ENCODE measurements around the gene CCL24.
"Not testable (repeated sequence)": the region's sequence is repeated elsewhere in the genome, so short reads cannot be mapped to it uniquely, and the experiment has no call there.

Gene CCL24, protein sequence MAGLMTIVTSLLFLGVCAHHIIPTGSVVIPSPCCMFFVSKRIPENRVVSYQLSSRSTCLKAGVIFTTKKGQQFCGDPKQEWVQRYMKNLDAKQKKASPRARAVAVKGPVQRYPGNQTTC

DNA sequence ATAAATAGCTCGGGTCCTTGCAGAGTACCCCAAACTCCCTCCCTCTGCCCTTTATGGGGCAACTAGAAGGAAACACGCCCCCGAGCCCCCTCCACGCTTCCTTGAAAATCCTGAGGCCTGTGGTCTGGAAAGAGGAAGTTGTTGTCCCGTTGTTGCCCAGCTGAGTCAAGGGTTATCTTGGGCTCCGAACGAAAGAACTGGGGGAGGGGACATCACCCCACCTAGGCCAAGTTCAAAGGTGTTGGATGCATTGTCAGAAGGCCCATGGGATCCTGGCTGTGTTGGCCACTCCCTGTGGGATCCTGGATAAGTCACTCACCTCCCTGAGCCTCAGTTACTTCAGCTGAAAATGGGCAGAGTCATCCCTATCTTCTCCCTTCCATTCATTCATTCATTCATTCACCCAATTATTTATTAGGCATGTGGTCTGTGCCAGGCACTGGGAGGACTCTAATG, at the start of gene CCL24:
Gene CCL24 (minus strand): TSS at position 26 of the 456 bp plus-strand sequence. CDS start 91 bp downstream, outside the sequence.
- Histone ChIP-seq H3K9ac (ENCODE audit: low read depth, low read length) (no peak within 1 kb of the TSS), H3K27me3 (ENCODE audit: control insufficient read depth, insufficient read depth, low read length) (no peaks in the 10 kb centered on the region), H3K36me3 (ENCODE audit: control insufficient read depth, insufficient read depth, low read length) (no peaks in the 10 kb centered on the region), H3K4me1 (ENCODE audit: control insufficient read depth, insufficient read depth, low read length) (no peaks in the 10 kb centered on the region), H3K9me3 (ENCODE audit: control insufficient read depth, insufficient read depth, low read length) (no peaks in the 10 kb centered on the region), H3K4me3 (ENCODE audit: low read depth, low read length) (no peak within 1 kb of the TSS)

DNA sequence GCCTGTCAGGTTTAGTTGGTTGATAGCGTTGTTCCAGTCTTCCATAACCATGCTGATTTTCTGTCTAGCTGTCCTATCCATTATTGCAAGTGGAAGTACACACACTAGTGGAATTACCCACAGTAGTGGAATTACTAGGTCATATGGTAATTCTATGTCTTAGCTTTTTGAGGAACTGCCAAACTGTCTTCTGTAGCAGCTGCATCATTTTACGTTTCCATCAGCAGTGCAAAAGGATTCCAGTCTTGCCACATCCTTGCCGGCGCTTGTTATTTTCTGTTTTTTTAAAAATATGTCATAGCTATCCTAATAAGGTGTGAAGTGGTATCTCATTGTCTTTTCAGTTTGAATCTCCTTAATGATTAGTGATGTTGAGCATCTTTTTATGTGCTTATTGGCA, 48.0 kb upstream of the CCL24 start:
- no peaks in the 10 kb centered on the region for H3K27me3 ChIP-seq (ENCODE audit: control insufficient read depth, insufficient read depth, low read length)
- no peak overlapping the region for H3K9ac ChIP-seq (ENCODE audit: low read depth, low read length)
- no peaks in the 10 kb centered on the region for H3K36me3 ChIP-seq (ENCODE audit: control insufficient read depth, insufficient read depth, low read length)
- no peaks in the 10 kb centered on the region for H3K9me3 ChIP-seq (ENCODE audit: control insufficient read depth, insufficient read depth, low read length)
- H3K4me3 ChIP-seq (ENCODE audit: low read depth, low read length): no peak overlapping the region
- no peaks in the 10 kb centered on the region for H3K4me1 ChIP-seq (ENCODE audit: control insufficient read depth, insufficient read depth, low read length)

DNA sequence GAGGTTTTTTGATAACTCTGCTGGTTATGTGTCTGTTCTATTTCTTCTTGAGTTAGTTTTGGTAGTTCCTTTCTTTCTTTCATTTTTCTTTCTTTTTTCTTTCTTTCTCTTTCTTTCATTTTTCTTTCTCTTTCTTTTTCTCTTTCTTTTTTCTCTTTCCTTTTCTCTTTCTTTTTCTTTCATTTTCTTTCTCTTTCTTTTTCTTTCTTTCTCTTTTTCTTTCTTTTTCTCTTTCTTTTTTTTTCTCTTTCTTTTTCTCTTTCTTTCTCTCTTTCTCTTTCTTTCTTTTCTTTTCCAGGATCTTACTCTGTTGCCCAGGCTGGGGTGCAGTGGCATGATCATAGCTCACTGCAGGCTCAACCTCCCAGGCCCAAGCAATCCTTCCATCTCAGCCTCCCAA, 44.8 kb upstream of the CCL24 start:
- Histone ChIP-seq H3K36me3 (ENCODE audit: control insufficient read depth, insufficient read depth, low read length) (no peaks in the 10 kb centered on the region), H3K9ac (ENCODE audit: low read depth, low read length) (no peak overlapping the region), H3K4me1 (ENCODE audit: control insufficient read depth, insufficient read depth, low read length) (no peaks in the 10 kb centered on the region), H3K27me3 (ENCODE audit: control insufficient read depth, insufficient read depth, low read length) (no peaks in the 10 kb centered on the region), H3K9me3 (ENCODE audit: control insufficient read depth, insufficient read depth, low read length) (no peaks in the 10 kb centered on the region), H3K4me3 (ENCODE audit: low read depth, low read length) (no peak overlapping the region)

DNA sequence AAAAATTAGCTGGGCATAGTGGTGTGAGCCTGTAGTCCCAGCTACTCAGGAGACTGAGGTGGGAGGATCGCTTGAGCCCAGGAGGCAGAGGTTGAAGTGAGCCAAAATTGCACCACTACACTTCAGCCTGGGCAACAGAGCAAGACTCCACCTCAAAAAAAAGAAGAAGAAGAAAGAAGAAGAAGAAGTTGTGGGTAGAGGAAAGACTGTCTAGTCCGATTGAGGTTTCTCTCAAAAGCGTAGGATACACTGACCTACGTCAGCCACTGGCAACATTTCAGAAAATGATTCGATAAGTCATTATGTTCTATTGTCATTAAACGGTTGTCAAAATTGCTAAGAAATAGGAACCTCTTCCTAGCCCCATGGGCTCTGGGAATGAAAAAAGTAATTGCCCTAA, 42.9 kb upstream of the CCL24 start:
- Histone ChIP-seq H3K9me3 (ENCODE audit: control insufficient read depth, insufficient read depth, low read length) (no peaks in the 10 kb centered on the region), H3K27me3 (ENCODE audit: control insufficient read depth, insufficient read depth, low read length) (no peaks in the 10 kb centered on the region), H3K4me3 (ENCODE audit: low read depth, low read length) (no peak overlapping the region)

DNA sequence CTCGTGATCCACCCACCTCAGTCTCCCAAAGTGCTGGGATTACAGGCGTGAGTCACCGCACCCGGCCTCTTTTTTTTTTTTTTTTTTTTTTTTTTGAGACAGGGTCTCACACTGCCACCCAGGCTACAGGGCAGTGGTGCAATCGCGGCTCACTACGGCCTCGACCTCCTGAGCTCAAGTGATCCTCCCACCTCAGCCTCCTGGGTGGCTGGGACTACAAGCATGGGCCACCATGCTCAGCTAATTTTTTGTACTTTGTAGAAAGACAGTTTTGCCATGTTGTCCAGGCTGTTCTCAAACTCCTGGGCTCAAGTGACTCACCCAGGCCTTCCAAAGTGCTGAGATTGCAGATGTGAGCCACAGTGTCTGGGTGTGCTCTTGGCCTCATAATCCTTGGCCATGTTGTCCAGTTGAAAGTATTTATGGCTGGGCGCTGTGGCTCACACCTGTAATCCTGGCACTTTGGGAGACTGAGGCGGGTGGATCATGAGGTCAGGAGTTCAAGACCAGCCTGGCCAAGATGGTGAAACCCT, 41.3 kb upstream of the CCL24 start:
- not testable (repeated sequence) for H3K4me3 ChIP-seq (ENCODE audit: low read depth, low read length)

More for the DNA sequence above, 42.9 kb upstream of the CCL24 start:
- Histone ChIP-seq H3K4me1 (ENCODE audit: control insufficient read depth, insufficient read depth, low read length) (no peaks in the 10 kb centered on the region), H3K36me3 (ENCODE audit: control insufficient read depth, insufficient read depth, low read length) (no peaks in the 10 kb centered on the region), H3K9ac (ENCODE audit: low read depth, low read length) (no peak overlapping the region)

DNA sequence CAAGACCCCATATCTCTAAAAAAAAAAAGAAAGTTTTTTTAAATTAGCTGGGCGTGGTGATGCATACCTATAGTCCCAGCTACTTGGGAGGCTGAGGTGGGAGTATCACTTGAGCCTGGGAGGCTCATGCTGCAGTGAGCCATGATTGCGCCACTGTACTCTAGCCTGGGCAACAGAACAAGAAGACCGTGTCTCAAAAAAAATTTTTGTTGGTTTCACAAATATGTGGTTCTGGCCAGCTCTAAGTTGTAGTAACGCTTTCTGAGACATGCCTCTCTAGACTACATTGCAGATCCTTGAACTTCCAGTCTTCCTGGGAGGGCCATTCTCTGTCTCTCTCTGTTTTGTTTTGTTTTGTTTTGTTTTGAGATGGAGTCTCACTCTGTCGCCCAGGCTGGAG, 40.6 kb upstream of the CCL24 start:
- Histone ChIP-seq H3K4me1 (ENCODE audit: control insufficient read depth, insufficient read depth, low read length) (no peaks in the 10 kb centered on the region), H3K4me3 (ENCODE audit: low read depth, low read length) (no peak overlapping the region), H3K36me3 (ENCODE audit: control insufficient read depth, insufficient read depth, low read length) (no peaks in the 10 kb centered on the region), H3K9me3 (ENCODE audit: control insufficient read depth, insufficient read depth, low read length) (no peaks in the 10 kb centered on the region), H3K9ac (ENCODE audit: low read depth, low read length) (no peak overlapping the region), H3K27me3 (ENCODE audit: control insufficient read depth, insufficient read depth, low read length) (no peaks in the 10 kb centered on the region)

More for the DNA sequence above, 41.3 kb upstream of the CCL24 start:
- not testable (repeated sequence) for H3K4me1 ChIP-seq (ENCODE audit: control insufficient read depth, insufficient read depth, low read length); H3K27me3 ChIP-seq (ENCODE audit: control insufficient read depth, insufficient read depth, low read length); H3K9me3 ChIP-seq (ENCODE audit: control insufficient read depth, insufficient read depth, low read length); H3K36me3 ChIP-seq (ENCODE audit: control insufficient read depth, insufficient read depth, low read length); H3K9ac ChIP-seq (ENCODE audit: low read depth, low read length)

DNA sequence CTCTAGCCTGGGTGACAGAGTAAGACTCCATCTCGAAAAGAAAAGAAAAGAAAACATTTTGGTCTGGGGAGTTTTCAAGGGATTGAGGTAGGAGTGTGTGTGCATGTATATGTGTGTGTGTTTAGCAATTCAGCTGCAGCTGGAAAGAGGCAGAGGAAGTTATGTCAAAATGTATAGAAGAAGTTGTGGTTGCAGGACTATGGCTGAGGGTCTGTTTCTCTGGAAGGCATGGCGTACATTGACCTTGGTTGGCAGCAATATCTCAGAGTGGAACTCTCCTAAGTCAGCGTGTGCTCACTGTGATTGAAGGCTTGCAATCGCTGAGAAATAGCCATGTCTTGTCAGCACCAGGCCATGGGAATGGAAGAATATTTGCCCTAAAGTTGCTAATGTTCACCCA, 36.6 kb upstream of the CCL24 start:
- no peak overlapping the region for H3K4me3 ChIP-seq (ENCODE audit: low read depth, low read length)
- no peaks in the 10 kb centered on the region for H3K4me1 ChIP-seq (ENCODE audit: control insufficient read depth, insufficient read depth, low read length)
- H3K9ac ChIP-seq (ENCODE audit: low read depth, low read length): no peak overlapping the region
- H3K9me3 ChIP-seq (ENCODE audit: control insufficient read depth, insufficient read depth, low read length): no peaks in the 10 kb centered on the region
- no peaks in the 10 kb centered on the region for H3K36me3 ChIP-seq (ENCODE audit: control insufficient read depth, insufficient read depth, low read length)
- no peaks in the 10 kb centered on the region for H3K27me3 ChIP-seq (ENCODE audit: control insufficient read depth, insufficient read depth, low read length)

DNA sequence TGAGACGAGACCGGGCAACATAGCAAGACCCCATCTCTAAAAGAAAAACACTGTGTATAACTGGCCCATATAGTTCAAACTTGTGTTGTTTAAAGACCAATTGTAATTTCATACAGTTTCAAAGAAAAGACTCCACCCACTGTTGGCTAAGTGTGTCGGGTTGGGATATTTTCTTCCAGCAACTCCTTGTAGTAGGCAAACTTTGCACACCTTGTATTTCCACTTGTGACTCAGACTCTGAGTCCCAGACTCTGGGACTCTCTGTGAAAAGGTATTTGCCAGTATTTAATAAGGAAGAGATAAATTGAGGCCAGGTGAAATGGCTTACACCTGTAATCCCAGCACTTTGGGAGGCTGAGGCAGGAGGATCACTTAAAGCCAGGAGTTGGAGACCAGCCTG, 36.0 kb upstream of the CCL24 start:
- no peak overlapping the region for H3K4me3 ChIP-seq (ENCODE audit: low read depth, low read length)
- H3K9me3 ChIP-seq (ENCODE audit: control insufficient read depth, insufficient read depth, low read length): no peaks in the 10 kb centered on the region
- no peak overlapping the region for H3K9ac ChIP-seq (ENCODE audit: low read depth, low read length)
- no peaks in the 10 kb centered on the region for H3K27me3 ChIP-seq (ENCODE audit: control insufficient read depth, insufficient read depth, low read length)
- H3K36me3 ChIP-seq (ENCODE audit: control insufficient read depth, insufficient read depth, low read length): no peaks in the 10 kb centered on the region
- no peaks in the 10 kb centered on the region for H3K4me1 ChIP-seq (ENCODE audit: control insufficient read depth, insufficient read depth, low read length)

DNA sequence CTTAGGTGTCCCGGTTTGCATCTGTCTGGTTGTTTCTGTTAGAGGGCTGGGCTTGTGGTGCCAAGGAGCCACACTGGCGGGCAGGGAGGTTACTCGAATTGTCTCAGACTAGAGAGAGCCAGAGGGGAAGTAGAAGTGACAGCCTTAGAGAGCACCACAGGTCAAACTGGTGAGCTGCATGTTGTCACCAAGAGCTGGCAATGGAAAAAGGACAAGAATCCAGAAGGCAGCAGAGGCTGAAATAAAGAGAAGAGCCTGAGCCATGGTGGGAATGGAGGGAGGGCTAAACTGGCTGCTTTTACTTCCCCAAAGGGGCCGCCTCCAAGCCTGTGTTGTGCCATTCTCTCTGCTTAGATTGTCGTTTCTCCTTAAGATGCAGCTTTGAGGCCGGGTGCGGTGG, 34.1 kb upstream of the CCL24 start:
- H3K36me3 ChIP-seq (ENCODE audit: control insufficient read depth, insufficient read depth, low read length): no peaks in the 10 kb centered on the region
- no peak overlapping the region for H3K4me3 ChIP-seq (ENCODE audit: low read depth, low read length)
- no peaks in the 10 kb centered on the region for H3K27me3 ChIP-seq (ENCODE audit: control insufficient read depth, insufficient read depth, low read length)
- H3K4me1 ChIP-seq (ENCODE audit: control insufficient read depth, insufficient read depth, low read length): no peaks in the 10 kb centered on the region
- H3K9me3 ChIP-seq (ENCODE audit: control insufficient read depth, insufficient read depth, low read length): no peaks in the 10 kb centered on the region
- no peak overlapping the region for H3K9ac ChIP-seq (ENCODE audit: low read depth, low read length)

DNA sequence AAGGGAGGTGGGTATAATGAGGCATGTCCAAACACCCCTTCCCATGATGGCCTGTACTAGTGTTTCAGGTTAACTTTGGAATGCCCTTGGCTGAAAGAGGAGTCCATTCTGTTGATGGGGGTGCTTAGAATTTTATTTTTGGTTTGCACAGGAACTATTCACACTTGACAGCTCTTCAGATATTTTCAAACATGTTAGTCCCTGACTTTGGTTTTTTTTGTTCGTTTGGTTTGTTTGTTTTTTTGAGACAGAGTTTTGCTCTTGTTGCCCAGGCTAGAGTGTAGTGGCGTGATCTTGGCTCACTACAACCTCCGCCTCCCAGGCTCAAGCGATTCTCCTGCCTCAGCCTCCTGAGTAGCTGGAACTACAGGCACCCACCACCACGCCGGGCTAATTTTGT, 31.5 kb upstream of the CCL24 start:
- H3K9me3 ChIP-seq (ENCODE audit: control insufficient read depth, insufficient read depth, low read length); H3K9ac ChIP-seq (ENCODE audit: low read depth, low read length): not testable (repeated sequence)

DNA sequence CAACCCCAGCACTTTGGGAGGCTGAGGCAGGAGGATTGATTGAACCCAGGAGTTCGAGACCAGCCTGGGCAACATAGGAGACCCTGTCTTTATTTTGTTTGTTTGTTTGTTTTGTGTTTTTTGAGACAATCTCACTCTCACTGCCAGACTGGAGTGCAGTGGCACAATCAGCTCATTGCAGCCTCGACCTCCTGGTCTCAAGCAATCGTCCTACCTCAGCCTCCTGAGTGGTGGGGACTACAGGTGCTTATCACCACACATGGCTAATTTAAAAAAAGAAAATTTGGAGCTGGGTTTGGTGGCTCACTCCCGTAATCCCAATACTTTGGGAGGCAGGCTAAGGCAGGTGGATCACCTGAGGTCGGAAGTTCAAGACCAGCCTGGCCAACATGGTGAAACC, 30.6 kb upstream of the CCL24 start:
- H3K9ac ChIP-seq (ENCODE audit: low read depth, low read length): no peak overlapping the region
- H3K9me3 ChIP-seq (ENCODE audit: control insufficient read depth, insufficient read depth, low read length): no peaks in the 10 kb centered on the region
- no peaks in the 10 kb centered on the region for H3K27me3 ChIP-seq (ENCODE audit: control insufficient read depth, insufficient read depth, low read length)
- H3K36me3 ChIP-seq (ENCODE audit: control insufficient read depth, insufficient read depth, low read length): no peaks in the 10 kb centered on the region
- no peaks in the 10 kb centered on the region for H3K4me1 ChIP-seq (ENCODE audit: control insufficient read depth, insufficient read depth, low read length)
- no peak overlapping the region for H3K4me3 ChIP-seq (ENCODE audit: low read depth, low read length)

More for the DNA sequence above, 31.5 kb upstream of the CCL24 start:
- not testable (repeated sequence) for H3K27me3 ChIP-seq (ENCODE audit: control insufficient read depth, insufficient read depth, low read length); H3K4me3 ChIP-seq (ENCODE audit: low read depth, low read length); H3K4me1 ChIP-seq (ENCODE audit: control insufficient read depth, insufficient read depth, low read length); H3K36me3 ChIP-seq (ENCODE audit: control insufficient read depth, insufficient read depth, low read length)

DNA sequence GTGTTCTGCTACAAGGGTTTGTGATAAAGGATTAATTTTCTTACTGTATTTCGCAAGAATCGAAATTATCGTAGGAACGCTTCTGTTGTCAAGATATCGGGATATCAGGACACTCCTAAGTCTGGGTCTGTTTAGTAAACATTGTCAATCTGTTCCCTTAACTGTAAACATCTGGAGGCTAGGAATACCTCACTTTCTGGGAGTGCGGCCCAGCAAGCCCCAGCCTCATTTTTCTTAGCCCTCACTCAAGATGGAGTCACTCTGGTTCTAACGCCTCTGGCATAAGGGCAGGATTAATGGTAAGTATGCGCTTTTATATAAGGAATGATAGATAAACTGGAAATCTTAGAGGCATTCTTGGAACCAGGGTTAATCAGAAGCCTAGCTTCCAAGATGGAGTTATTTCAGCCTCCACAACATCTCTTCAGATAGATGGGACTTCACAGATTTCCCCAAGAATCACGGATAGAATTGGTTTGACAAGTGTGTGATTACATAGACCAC, 30.1 kb upstream of the CCL24 start:
- no peak overlapping the region for H3K4me3 ChIP-seq (ENCODE audit: low read depth, low read length)
- no peaks in the 10 kb centered on the region for H3K4me1 ChIP-seq (ENCODE audit: control insufficient read depth, insufficient read depth, low read length)
- H3K36me3 ChIP-seq (ENCODE audit: control insufficient read depth, insufficient read depth, low read length): no peaks in the 10 kb centered on the region
- no peaks in the 10 kb centered on the region for H3K27me3 ChIP-seq (ENCODE audit: control insufficient read depth, insufficient read depth, low read length)
- no peak overlapping the region for H3K9ac ChIP-seq (ENCODE audit: low read depth, low read length)
- H3K9me3 ChIP-seq (ENCODE audit: control insufficient read depth, insufficient read depth, low read length): no peaks in the 10 kb centered on the region
